Neural cell (in vitro differentiated cells): Measurements from ENCODE around the gene PPM1H. TPM values are rescaled to one million over a fixed set of nuclear protein-coding genes. Genes with fewer than 3 reads are reported as not detected.

Experiments
- H2AFZ ChIP-seq: fragments of 200-600, 300-800 bp; sonication (generic), shearing (Covaris generic); 2 replicates; pipeline ENCODE4 v1.6.0; 2014; ENCODE audit warnings: low read depth, mild to moderate bottlenecking, antibody characterized with exemption, low read length, moderate library complexity
- H3F3A ChIP-seq: fragments of 200-600 bp; shearing (Covaris generic); 2 replicates; pipeline ENCODE4 v1.6.1; 2016; ENCODE audit warnings: mild to moderate bottlenecking, moderate library complexity, mixed read lengths, antibody characterized with exemption, low read length; ENCODE audit not compliant: insufficient read depth, poor library complexity, severe bottlenecking
- H3K27ac ChIP-seq: fragments of 200-600, 300-800 bp; sonication (generic), shearing (Covaris generic); 2 replicates; pipeline ENCODE4 v1.5.1; 2014; ENCODE audit warnings: mild to moderate bottlenecking, low read length, moderate library complexity
- H3K27me3 ChIP-seq: fragments of 300-800, 200-600 bp; sonication (generic), shearing (Covaris generic); 2 replicates; pipeline ENCODE4 v1.6.0; 2014; ENCODE audit warnings: mild to moderate bottlenecking, low read depth, low read length, moderate library complexity; ENCODE audit not compliant: insufficient read depth
- H3K36me3 ChIP-seq: fragments of 300-800, 200-600 bp; sonication (generic), shearing (Covaris generic); 2 replicates; pipeline ENCODE4 v1.5.1; 2014; ENCODE audit warnings: mild to moderate bottlenecking, antibody characterized with exemption, low read length, moderate library complexity; ENCODE audit not compliant: insufficient read depth
- H3K4me2 ChIP-seq: fragments of 300-800, 200-600 bp; sonication (generic), shearing (Covaris generic); 2 replicates; pipeline ENCODE4 v1.6.0; 2014; ENCODE audit warnings: mild to moderate bottlenecking, low read length
- H3K4me3 ChIP-seq: fragments of 300-800, 200-600 bp; sonication (generic), shearing (Covaris generic); 2 replicates; pipeline ENCODE4 v1.5.1; 2014; ENCODE audit warnings: mild to moderate bottlenecking, low read length, moderate library complexity
- H3K79me2 ChIP-seq: fragments of 200-600 bp; shearing (Covaris generic); replicated peaks from 2 replicates; pipeline ENCODE4 v1.6.0; 2014; ENCODE audit warnings: mild to moderate bottlenecking, low read length, moderate library complexity; ENCODE audit not compliant: insufficient read depth
- H3K9ac ChIP-seq: fragments of 300-800, 200-600 bp; sonication (generic), shearing (Covaris generic); 2 replicates; pipeline ENCODE4 v1.6.1; 2016; ENCODE audit warnings: mild to moderate bottlenecking, low read length, mixed read lengths
- H3K9me2 ChIP-seq: fragments of 200-600 bp; shearing (Covaris generic); 2 replicates; pipeline ENCODE4 v1.6.1; 2016; ENCODE audit warnings: mild to moderate bottlenecking, low read length, mixed read lengths; ENCODE audit not compliant: insufficient read depth
- H3K9me3 ChIP-seq: fragments of 200-600, 300-800 bp; sonication (generic), shearing (Covaris generic); 2 replicates; pipeline ENCODE4 v1.6.1; 2016; ENCODE audit warnings: mild to moderate bottlenecking, mixed run types, low read length, moderate library complexity, mixed read lengths
- H4K20me1 ChIP-seq: fragments of 200-600 bp; shearing (Covaris generic); 2 replicates; pipeline ENCODE4 v1.6.1; 2016; ENCODE audit warnings: mild to moderate bottlenecking, mixed run types; ENCODE audit not compliant: insufficient read depth
- EP300 ChIP-seq: fragments of 450-650 bp; conservative IDR thresholded peaks from 2 replicates; pipeline ENCODE4 v1.6.1; 2014; ENCODE audit warnings: antibody characterized with exemption, mild to moderate bottlenecking, moderate library complexity; ENCODE audit not compliant: poor library complexity, severe bottlenecking
- EZH2 ChIP-seq: fragments of 200-600, 300-800 bp; shearing (Covaris generic), sonication (generic); IDR thresholded peaks from 2 replicates; pipeline ENCODE4 v1.6.1; 2014; ENCODE audit warnings: antibody characterized with exemption, low read length, borderline replicate concordance, mild to moderate bottlenecking; ENCODE audit not compliant: insufficient read depth, poor library complexity, severe bottlenecking
- MXI1 ChIP-seq: fragments of 450-650 bp; conservative IDR thresholded peaks from 2 replicates; pipeline ENCODE4 v1.6.1; 2014; ENCODE audit warnings: antibody characterized with exemption, mild to moderate bottlenecking; ENCODE audit not compliant: poor library complexity, severe bottlenecking
- POLR2AphosphoS5 ChIP-seq: IDR thresholded peaks from 2 replicates; pipeline ENCODE4 v1.6.1; 2012
- RAD21 ChIP-seq: fragments of 450-650 bp; conservative IDR thresholded peaks from 2 replicates; pipeline ENCODE4 v1.6.1; 2014; ENCODE audit warnings: antibody characterized with exemption, mild to moderate bottlenecking, moderate library complexity
- SMC3 ChIP-seq: fragments of 450-650 bp; conservative IDR thresholded peaks from 2 replicates; pipeline ENCODE4 v1.6.1; 2014; ENCODE audit warnings: antibody characterized with exemption, mild to moderate bottlenecking, moderate library complexity; ENCODE audit not compliant: poor library complexity
- TAF1 ChIP-seq: IDR thresholded peaks from 2 replicates; pipeline ENCODE4 v1.6.1; 2012; ENCODE audit warnings: low read depth
- polyA plus RNA-seq: library from polyadenylated mRNA; depleted of rRNA; stranded (reverse); fragments of >200 nt; gene quantifications from 2 replicates; pipeline ENCODE4 v1.2.3, GENCODE V29; 2014
- TF ChIP-seq, protein P1 (sequence below): IDR thresholded peaks from 2 replicates; pipeline ENCODE4 v1.6.1; 2012; ENCODE audit warnings: borderline replicate concordance
- TF ChIP-seq, protein P2 (sequence below): fragments of 450-650 bp; IDR thresholded peaks from 2 replicates; pipeline ENCODE4 v1.5.1; 2014; ENCODE audit warnings: antibody characterized with exemption, mild to moderate bottlenecking, moderate library complexity; ENCODE audit not compliant: poor library complexity, severe bottlenecking

Gene PPM1H
- polyA plus RNA-seq, 1 donor from 2014 or later = 3.9 TPM

DNA sequence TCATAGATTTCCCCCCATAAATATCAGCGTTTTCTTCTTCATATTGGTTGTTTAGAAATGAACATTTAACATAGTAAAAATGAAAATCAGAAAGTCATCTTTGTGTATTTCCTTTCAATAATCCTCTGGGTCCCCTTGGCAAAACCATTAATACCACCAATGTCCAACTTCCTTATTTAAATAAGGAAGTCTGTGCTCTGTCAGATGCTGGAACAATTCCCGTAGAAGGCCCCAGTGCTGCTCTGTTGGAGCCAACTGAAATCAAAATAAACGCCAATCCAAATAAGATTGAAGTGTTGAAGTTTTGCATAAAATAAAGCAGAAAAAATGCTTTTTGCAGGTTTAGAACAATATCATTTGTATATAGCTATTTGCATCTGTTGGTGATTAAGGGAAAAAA, 93.1 kb downstream of the PPM1H start:
- H3F3A ChIP-seq = no peaks in the 10 kb centered on the region
- no peak overlapping the region for H3K4me2 ChIP-seq
- H3K36me3 ChIP-seq = no peaks in the 10 kb centered on the region
- no peaks in the 10 kb centered on the region for H3K9me2 ChIP-seq
- no peaks in the 10 kb centered on the region for H3K27me3 ChIP-seq
- H2AFZ ChIP-seq = no peak overlapping the region
- H3K9me3 ChIP-seq = no peaks in the 10 kb centered on the region
- no peak for TF ChIP-seq TAF1
- TF ChIP-seq EP300 = no peak
- TF ChIP-seq RAD21 = no peak
- TF ChIP-seq, protein P1, sequence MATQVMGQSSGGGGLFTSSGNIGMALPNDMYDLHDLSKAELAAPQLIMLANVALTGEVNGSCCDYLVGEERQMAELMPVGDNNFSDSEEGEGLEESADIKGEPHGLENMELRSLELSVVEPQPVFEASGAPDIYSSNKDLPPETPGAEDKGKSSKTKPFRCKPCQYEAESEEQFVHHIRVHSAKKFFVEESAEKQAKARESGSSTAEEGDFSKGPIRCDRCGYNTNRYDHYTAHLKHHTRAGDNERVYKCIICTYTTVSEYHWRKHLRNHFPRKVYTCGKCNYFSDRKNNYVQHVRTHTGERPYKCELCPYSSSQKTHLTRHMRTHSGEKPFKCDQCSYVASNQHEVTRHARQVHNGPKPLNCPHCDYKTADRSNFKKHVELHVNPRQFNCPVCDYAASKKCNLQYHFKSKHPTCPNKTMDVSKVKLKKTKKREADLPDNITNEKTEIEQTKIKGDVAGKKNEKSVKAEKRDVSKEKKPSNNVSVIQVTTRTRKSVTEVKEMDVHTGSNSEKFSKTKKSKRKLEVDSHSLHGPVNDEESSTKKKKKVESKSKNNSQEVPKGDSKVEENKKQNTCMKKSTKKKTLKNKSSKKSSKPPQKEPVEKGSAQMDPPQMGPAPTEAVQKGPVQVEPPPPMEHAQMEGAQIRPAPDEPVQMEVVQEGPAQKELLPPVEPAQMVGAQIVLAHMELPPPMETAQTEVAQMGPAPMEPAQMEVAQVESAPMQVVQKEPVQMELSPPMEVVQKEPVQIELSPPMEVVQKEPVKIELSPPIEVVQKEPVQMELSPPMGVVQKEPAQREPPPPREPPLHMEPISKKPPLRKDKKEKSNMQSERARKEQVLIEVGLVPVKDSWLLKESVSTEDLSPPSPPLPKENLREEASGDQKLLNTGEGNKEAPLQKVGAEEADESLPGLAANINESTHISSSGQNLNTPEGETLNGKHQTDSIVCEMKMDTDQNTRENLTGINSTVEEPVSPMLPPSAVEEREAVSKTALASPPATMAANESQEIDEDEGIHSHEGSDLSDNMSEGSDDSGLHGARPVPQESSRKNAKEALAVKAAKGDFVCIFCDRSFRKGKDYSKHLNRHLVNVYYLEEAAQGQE = no peak
- TF ChIP-seq EZH2 = no peak
- TF ChIP-seq SMC3 = no peak
- H3K4me3 ChIP-seq = no peak overlapping the region
- H3K9ac ChIP-seq = no peak overlapping the region
- no peaks in the 10 kb centered on the region for H3K79me2 ChIP-seq
- no peak overlapping the region for H3K27ac ChIP-seq
- H4K20me1 ChIP-seq = no peaks in the 10 kb centered on the region

DNA sequence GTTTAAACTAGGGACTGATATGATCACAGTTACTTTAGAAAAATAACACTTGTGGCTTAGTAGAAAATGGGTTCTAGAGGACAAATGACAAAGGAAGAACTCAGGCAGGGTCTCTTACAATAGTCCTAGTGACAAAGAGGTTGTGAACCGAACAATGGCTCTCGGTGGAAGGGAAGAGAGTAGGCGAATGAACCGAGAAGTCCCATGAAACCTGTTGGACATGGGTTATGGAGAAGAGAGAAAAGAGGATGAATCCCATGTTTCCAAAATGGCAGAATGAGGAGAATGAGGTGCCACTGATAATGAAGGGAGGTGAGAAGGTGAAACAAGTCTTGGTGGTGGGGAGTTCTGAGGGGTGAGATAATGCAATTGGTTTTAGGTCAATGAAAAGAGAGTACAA, 94.1 kb downstream of the PPM1H start:
- Histone ChIP-seq H3K4me2 (no peak overlapping the region), H3K9me3 (no peaks in the 10 kb centered on the region), H3K9me2 (no peaks in the 10 kb centered on the region)

More for the DNA sequence above, 94.1 kb downstream of the PPM1H start:
- Histone ChIP-seq H3K27me3 (no peaks in the 10 kb centered on the region), H3K27ac (no peak overlapping the region), H2AFZ (no peak overlapping the region), H4K20me1 (no peaks in the 10 kb centered on the region), H3F3A (no peaks in the 10 kb centered on the region), H3K36me3 (no peaks in the 10 kb centered on the region), H3K9ac (no peak overlapping the region), H3K4me3 (no peak overlapping the region), H3K79me2 (no peaks in the 10 kb centered on the region)
- no peak for TF ChIP-seq TAF1
- no peak for TF ChIP-seq MXI1
- TF ChIP-seq, protein P1 = no peak
- TF ChIP-seq, protein P2, sequence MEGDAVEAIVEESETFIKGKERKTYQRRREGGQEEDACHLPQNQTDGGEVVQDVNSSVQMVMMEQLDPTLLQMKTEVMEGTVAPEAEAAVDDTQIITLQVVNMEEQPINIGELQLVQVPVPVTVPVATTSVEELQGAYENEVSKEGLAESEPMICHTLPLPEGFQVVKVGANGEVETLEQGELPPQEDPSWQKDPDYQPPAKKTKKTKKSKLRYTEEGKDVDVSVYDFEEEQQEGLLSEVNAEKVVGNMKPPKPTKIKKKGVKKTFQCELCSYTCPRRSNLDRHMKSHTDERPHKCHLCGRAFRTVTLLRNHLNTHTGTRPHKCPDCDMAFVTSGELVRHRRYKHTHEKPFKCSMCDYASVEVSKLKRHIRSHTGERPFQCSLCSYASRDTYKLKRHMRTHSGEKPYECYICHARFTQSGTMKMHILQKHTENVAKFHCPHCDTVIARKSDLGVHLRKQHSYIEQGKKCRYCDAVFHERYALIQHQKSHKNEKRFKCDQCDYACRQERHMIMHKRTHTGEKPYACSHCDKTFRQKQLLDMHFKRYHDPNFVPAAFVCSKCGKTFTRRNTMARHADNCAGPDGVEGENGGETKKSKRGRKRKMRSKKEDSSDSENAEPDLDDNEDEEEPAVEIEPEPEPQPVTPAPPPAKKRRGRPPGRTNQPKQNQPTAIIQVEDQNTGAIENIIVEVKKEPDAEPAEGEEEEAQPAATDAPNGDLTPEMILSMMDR = no peak
- no peak for TF ChIP-seq EP300
- TF ChIP-seq RAD21 = no peak
- TF ChIP-seq POLR2AphosphoS5 = no peak
- TF ChIP-seq SMC3 = no peak
- TF ChIP-seq EZH2 = no peak
